CD1c-positive myeloid dendritic cell (primary cell): ENCODE results near the gene DRD3.

Experiments used
- DNase-seq: peaks from one replicate; pipeline ENCODE4 v3.0.0-alpha.2; 2016; ENCODE audit errors: extremely low spot score

The DRD3 gene

GRCh38 chr3:114120211-114120610 lies 58.6 kb downstream of the DRD3 start:
- DNase-seq: no peak

DNA sequence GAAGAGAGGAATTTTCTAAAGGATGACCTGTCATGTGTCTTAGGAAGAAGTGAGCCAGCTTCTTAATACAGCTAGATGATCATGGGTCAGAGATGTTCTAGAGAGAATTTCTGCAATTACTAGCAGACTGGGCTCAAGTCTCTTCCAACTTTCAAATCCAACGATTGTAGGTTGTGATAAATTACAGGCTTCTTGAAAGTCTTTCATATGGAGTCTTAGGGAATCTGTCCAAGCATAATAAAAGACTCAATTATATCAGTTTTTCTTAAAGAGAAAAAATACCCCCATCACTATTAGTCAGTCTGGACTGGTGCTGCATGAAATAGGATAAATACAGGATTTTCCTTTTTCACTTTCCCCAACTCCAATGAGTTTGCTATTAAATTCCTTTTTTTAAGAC lies 59.1 kb downstream of the DRD3 start:
- no peak for DNase-seq

- no peak for DNase-seq
These were observed 63.7 kb downstream of the DRD3 start for GRCh38 chr3:114115143-114115542.

GRCh38 chr3:114114719-114115118 lies 64.1 kb downstream of the DRD3 start:
- no peak for DNase-seq

DNA sequence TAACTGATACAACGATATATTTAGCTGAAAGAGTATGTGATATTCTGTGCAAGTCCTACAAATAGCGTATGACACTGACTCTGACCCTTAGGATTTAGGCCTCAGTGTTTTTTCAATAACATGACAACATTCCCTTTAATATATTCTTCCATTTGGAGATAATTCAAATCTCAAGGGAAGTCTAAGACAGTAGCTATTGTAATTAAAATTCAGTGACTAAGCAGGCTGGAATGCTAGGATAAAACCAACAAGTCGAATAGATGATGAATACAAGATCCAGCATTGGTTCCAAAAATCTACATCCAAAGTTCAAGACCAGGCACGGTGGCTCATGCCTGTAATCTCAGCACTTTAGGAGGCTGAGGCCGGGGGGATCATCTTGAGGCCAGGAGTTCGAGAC lies 66.2 kb downstream of the DRD3 start:
- DNase-seq: no peak

GRCh38 chr3:114111060-114111770 lies 67.6 kb downstream of the DRD3 start:
- DNase-seq: peak; percentile 49

DNA sequence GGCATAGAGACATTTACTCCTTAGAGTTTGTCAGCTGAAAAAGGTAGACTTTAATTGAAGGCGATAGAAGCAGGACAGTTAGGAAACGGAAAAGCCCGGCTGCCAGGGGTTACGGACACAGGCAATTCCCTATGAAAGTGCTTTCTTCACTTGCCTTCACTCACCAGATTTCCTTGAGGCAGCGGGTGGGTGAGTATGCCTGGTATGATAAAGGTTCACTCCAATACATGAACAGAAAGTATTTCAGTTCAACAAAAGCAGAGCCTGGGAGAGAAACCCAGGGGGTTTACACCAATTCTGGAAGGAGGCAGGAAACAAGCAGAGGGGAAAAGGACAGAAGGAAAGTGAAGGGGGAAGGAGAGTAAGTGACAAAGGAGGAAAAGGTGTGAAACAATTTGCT lies 68.4 kb downstream of the DRD3 start:
- no peak for DNase-seq

DNA sequence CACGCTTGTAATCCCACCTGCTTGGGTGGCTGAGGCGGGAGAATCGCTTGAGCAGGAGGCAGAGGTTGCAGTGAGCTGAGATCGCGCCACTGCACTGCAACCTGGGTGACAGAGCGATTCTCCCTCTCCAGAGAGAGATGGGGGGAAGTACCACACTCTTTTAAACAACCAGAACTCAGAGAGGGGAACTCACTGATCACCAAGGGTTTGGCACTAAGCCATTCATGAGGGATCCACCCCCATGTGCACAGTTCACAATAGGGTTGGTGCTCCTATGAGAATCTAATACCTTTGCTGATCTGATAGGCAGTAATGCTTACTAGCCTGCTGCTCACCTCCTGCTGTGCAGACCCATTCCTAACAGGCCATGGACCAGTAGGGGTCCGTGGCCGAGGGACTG lies 70.7 kb downstream of the DRD3 start:
- DNase-seq: no peak

- no peak for DNase-seq
These were observed 74.4 kb downstream of the DRD3 start for GRCh38 chr3:114104414-114104813.

- DNase-seq: no peak
These were observed 75.0 kb downstream of the DRD3 start for GRCh38 chr3:114103858-114104257.

- DNase-seq: no peak
These were observed 75.7 kb downstream of the DRD3 start for GRCh38 chr3:114103181-114103580.

DNA sequence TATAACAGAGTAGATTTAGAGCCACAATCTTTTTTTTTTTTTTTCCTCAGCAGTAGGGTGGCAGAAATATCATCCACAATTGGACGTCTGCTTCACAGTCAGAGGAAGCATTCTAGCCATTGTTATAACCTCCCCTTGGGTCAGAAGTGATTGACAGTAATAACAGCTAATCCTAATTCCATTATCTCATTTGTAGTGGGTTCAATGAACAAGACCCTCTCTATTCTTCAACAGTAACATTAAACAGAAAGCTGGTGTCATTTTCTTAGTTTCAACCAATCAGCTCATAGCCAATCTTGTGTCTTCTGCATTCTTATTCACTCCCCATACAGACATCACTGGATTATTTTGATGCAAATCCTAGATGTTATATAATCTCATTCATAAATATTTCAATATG lies 77.8 kb downstream of the DRD3 start:
- no peak for DNase-seq

- no peak for DNase-seq
These were observed 83.1 kb downstream of the DRD3 start for GRCh38 chr3:114095796-114096195.

DNA sequence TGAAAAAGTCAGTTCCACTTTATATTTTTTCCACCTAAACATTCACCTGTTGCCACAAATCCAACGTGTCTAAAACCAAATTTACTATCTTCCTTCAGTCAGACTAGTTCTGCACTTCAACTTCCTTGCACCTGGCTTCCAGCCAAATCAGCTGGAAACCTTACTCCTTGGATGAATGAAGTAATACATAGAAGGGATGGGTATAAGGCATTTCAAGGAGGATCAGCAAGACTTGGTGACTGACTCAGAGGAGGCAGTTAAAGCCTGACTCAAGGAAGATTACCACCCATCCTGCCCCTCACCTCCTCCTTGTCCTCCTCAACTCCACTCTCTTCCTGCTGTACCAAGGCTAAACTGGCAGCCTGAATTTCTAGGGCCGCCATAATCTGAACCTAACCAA lies 85.3 kb downstream of the DRD3 start:
- no peak for DNase-seq

DNA sequence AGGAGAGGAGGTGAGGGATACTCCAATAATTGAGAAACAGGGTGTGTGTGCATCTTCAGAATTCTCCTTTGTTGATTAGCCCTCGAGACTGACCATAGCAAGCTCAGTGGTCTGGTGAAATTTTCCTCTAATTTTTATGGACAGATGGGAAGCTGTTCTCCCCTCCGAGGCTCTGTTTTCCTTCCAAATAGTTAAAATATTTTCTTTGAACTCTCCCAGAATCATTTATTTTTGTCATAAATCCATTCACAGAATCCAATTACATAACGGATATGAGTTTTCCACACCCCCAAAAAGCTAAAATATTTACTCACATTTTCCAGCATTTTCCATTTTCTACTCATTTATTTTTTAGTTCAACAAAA lies 85.9 kb downstream of the DRD3 start:
- no peak for DNase-seq

GRCh38 chr3:114092151-114093015 lies 86.5 kb downstream of the DRD3 start:
- DNase-seq: no peak

DNA sequence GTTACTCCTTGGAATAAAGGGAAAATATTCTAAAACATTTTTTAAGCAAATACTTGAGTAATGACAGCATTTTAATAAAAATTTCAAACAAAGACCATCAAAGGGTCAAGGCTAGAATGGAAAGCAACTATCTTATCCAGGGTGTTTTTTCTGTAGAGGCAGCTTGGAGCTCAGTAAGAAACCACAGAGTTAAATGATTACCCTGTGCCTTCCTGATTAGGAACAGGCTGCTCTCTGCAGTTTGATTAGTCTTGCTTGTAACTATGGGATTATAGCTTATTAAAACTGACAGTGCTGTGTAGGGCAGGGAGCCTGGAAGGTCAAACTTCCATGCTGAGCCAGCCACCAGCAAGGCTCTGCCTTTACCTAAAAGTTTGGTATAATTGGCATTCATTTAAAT lies 89.2 kb downstream of the DRD3 start:
- DNase-seq: no peak

- no peak for DNase-seq
These were observed 92.5 kb downstream of the DRD3 start for GRCh38 chr3:114086356-114086755.

GRCh38 chr3:114083112-114083511 lies 95.7 kb downstream of the DRD3 start:
- DNase-seq: no peak

DNA sequence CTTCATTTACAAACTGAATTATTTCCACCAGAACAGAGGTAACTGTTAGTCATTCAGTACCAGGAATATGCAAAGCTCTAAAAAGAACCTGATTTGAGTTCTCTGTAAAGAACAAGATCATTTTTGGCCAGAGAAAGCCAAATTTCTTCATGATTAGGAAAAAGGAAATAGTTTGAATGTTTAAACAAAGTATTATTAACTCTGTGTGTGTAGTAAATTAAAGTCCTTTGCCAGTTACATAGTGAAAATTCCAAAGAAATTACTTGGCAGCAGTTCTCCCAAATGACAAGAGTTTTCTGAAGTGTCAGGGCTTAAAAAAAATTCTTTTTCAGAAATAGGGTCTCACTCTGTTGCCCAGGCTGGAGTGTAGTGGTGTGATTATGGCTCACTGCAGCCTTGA lies 97.8 kb downstream of the DRD3 start:
- DNase-seq: no peak

DNA sequence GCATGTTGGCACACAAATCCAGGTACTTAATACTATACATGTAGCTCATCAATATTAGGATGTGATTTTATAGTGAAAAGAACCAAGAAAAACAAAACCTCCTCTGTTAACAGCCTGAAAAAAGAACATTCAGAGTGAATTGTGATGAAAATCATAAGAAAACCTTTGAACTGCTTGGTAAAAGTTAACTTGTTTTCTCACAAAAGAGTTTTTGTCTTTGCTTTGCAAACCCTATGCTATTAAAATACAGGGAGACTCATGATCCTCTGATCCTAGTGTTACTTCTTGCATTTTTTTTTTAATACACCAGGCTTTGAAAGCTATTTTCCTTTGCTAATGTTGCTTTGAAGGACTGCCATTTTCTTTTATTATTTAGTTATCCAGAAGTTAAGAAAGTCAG lies 98.7 kb downstream of the DRD3 start:
- DNase-seq: no peak

DNA sequence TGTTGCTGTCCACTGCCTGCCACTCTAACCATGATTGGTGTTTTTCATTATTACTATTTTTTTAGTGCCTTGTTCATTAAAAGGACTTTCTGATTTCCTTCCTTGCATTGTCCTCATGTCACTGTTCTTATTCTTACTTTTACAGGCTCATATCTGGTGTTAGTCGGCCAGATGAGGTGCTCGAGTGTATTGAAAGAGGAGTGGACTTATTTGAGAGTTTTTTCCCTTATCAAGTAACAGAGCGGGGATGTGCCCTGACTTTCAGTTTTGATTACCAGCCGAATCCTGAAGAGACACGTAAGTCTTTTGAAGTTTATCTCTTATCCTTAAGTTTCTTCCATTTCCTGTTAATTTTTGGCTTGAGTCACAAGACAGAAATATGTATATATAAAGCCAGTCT lies 99.1 kb downstream of the DRD3 start:
- DNase-seq: no peak

DNA sequence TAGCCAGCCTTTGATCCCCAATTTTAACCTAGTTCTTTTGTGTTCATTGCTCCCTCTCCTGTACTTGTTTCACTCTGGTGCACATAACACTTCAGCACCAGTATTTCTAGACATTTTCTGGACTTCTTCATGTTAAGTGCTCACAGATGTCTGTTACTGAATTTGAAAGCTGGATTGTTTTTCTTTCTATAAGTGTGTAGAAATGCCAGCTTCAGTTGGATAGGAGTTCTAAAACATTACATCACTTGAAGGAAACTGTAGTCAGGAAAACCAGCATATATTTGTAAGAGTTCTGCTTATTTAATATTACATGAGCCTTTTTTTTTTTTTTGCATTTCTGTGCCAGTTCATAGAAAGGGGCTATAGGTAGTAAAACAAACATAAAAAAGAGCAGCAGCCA lies 100.7 kb downstream of the DRD3 start:
- no peak for DNase-seq
